ENCODE data around the gene OR2Z1. TPM values are rescaled to one million over a fixed set of nuclear protein-coding genes. Genes with fewer than 3 reads are reported as not detected.

The OR2Z1 gene
- total and polyA plus RNA-seq, 8 donors = not detected

DNA sequence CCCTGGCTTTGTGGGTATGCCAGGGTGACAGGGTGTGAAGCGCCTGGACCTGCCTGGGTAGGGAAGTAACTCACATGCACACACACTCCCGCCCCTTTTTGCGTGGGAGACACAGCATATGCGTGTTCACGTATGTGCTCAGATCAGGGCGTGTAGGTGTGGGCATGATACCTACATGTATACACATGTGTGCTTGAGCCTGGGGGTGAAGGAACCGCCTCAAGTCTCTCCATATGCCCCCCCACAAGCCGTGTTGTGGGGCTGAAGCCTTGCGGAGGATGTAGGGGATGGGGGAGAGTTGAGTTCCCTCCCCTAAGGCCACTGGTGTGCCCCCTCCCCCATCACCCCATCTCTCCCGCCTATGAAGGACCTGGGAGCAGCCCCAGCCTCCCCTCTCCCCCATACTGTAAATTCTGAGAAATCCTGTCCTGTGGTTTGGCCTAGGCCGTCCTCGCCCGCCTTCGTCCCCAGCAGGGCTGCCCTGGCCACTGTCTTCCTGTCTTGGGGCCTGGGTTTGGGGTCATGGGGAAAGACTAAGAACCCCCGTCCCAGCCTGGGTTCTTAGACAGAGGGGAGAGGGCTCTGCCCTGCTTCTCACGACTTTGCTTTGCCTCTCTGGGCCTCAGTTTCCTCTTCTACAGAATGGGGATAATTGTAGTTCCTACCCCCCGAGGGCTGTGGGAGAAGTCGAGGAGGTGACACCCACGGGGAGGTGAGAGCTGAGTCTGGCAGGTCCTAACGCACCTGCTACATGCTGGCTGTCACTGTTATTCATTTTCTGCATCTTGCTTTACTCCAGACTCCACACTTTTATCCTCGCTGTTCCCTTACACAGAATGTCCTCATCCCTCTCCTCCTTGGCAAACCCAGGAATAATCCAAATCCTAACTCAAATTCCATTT is 37.2 kb upstream of the OR2Z1 start:
- Histone ChIP-seq H3K4me1 (no peaks in the 10 kb centered on the region), H3K27me3 (peaks cover 0 to 9% (median 0%) of the 10 kb centered on the region in 3 donors), H3K27ac (no peak overlapping the region), H3K9me3 (peaks cover 0 to 12% (median 9%) of the 10 kb centered on the region in 4 donors), H3K36me3 (no peaks in the 10 kb centered on the region), H3K4me3 (no peak overlapping the region)
- TF ChIP-seq, protein P1, sequence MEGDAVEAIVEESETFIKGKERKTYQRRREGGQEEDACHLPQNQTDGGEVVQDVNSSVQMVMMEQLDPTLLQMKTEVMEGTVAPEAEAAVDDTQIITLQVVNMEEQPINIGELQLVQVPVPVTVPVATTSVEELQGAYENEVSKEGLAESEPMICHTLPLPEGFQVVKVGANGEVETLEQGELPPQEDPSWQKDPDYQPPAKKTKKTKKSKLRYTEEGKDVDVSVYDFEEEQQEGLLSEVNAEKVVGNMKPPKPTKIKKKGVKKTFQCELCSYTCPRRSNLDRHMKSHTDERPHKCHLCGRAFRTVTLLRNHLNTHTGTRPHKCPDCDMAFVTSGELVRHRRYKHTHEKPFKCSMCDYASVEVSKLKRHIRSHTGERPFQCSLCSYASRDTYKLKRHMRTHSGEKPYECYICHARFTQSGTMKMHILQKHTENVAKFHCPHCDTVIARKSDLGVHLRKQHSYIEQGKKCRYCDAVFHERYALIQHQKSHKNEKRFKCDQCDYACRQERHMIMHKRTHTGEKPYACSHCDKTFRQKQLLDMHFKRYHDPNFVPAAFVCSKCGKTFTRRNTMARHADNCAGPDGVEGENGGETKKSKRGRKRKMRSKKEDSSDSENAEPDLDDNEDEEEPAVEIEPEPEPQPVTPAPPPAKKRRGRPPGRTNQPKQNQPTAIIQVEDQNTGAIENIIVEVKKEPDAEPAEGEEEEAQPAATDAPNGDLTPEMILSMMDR (IDR thresholded peaks at IDR 0.05) = no peak
- TF ChIP-seq POLR2A (IDR thresholded peaks at IDR 0.05) (no peak), EP300 (IDR thresholded peaks at IDR 0.05) (no peak), POLR2AphosphoS5 (IDR thresholded peaks at IDR 0.05) (no peak)
- no peak for DNase-seq
- intact Hi-C loops (cut with DNase I; ENCODE audit: low total_unique reads) = no loop called here
- 64 to 73% (median 71%) methylated on average over 15 to 21 of the region's 21 CpGs for WGBS, 5 donors

DNA sequence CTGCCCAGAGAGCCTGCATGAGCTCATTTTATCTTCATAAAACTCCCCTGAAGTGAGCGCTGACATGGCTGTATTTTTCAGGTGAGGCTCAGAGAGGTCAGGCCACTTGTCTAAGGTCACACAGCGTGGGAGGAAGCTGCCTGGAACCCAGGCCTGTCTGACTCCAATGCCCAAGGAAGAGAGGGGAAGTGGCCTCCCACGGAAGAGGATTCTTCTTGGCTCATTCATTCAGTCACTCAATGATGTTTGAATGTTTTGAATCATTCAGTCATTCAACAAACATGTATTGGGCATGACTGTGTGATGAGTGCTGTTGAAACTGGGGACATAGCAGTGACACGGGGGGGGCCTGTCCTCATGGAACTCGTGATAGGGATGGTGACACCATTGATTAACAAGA is 34.9 kb upstream of the OR2Z1 start:
- Histone ChIP-seq H3K4me3 (no peak overlapping the region), H3K4me1 (no peaks in the 10 kb centered on the region), H3K9me3 (peaks cover 0 to 2% (median 0%) of the 10 kb centered on the region in 4 donors), H3K27ac (no peak overlapping the region), H3K36me3 (no peaks in the 10 kb centered on the region), H3K27me3 (peaks cover 0 to 9% (median 0%) of the 10 kb centered on the region in 3 donors)
- WGBS, 5 donors = 44 to 54% (median 50%) methylated on average over 5 of the region's 5 CpGs
- TF ChIP-seq, protein P1 (IDR thresholded peaks at IDR 0.05) = no peak
- TF ChIP-seq EP300 (IDR thresholded peaks at IDR 0.05) (no peak), POLR2A (IDR thresholded peaks at IDR 0.05) (no peak), POLR2AphosphoS5 (IDR thresholded peaks at IDR 0.05) (no peak)
- no peak for DNase-seq
- intact Hi-C loops (cut with DNase I; ENCODE audit: low total_unique reads) = no loop called here

DNA sequence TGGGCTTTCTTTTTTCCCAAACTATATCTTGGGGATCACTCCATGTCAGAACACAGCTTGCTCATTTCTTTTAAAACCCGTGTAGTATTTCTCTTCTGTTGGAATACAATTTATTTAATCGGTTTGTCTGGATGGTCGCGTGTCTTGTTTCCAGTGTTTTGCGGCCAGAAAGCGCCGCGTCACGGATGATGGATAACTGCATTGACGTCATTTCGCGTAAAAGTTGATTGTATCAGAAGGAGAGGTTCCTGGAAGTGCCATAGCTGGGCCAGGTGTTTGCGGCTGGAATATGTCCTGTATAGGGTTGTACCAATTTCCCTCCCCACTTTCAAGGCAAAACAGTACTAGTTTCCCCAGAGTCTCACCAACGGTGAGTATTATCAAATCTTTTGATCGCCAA is 32.5 kb upstream of the OR2Z1 start:
- Histone ChIP-seq H3K4me1 (no peaks in the 10 kb centered on the region), H3K27ac (no peak overlapping the region), H3K4me3 (no peak overlapping the region), H3K9me3 (no peaks in the 10 kb centered on the region), H3K36me3 (no peaks in the 10 kb centered on the region), H3K27me3 (peaks cover 0 to 30% (median 0%) of the 10 kb centered on the region in 3 donors)
- intact Hi-C loops (cut with DNase I; ENCODE audit: low total_unique reads) = no loop called here
- TF ChIP-seq POLR2A (IDR thresholded peaks at IDR 0.05) (no peak), EP300 (IDR thresholded peaks at IDR 0.05) (no peak), POLR2AphosphoS5 (IDR thresholded peaks at IDR 0.05) (no peak)
- TF ChIP-seq, protein P1 (IDR thresholded peaks at IDR 0.05) = no peak
- 89 to 92% (median 91%) methylated on average over 15 of the region's 15 CpGs for WGBS, 5 donors
- no peak for DNase-seq

DNA sequence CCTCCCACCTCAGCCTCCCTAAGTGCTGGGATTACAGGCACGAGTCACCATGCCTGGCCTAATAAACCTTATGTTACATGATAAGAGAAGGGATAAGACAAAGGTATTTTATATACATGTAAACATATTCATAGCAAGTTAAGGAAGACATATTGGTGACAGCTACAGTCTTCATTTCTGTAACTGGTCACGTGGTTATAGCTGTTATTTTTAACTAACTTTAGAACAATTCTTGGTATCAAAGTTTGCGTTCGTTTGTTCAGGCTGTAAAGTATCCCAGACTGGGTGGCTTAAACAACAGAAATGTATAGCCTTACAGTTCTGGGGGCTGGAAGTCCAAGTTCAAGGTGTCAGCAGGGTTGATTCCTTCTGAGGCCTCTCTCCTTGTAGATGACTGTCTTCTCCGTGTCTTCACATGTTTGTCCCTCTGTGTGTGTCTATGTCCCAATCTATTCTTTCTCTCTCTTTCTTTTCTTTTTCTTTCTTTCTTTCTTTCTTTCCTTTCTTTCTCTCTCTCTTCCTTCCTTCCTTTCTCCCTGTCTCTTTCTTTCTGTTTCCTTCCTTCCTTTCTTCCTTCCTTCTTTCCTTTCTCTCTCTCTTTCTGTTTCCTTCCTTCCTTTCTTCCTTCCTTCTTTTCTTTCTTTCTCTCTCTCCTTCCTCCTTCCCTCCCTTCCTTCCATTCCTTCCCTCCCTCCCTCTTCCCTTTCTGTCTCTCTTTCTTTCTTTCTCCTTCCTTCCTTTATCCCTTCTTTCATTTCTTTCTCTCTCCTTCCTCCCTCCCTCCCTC is 30.5 kb upstream of the OR2Z1 start:
- H3K27me3 ChIP-seq = peaks cover 0 to 50% (median 4%) of the 10 kb centered on the region in 3 donors
- no peak for TF ChIP-seq POLR2A (IDR thresholded peaks at IDR 0.05)
- TF ChIP-seq, protein P1 (IDR thresholded peaks at IDR 0.05) = no peak
- no peak for TF ChIP-seq POLR2AphosphoS5 (IDR thresholded peaks at IDR 0.05)
- TF ChIP-seq EP300 (IDR thresholded peaks at IDR 0.05) = no peak
- H3K27ac ChIP-seq = no peak overlapping the region
- no peaks in the 10 kb centered on the region for H3K4me1 ChIP-seq
- 40 to 52% (median 46%) methylated on average over 5 of the region's 5 CpGs for WGBS, 5 donors
- no peak for DNase-seq
- H3K9me3 ChIP-seq = no peaks in the 10 kb centered on the region
- no peaks in the 10 kb centered on the region for H3K36me3 ChIP-seq
- H3K4me3 ChIP-seq = no peak overlapping the region
- intact Hi-C loops (cut with DNase I; ENCODE audit: low total_unique reads) = no loop called here

Measured in stomach (tissue), 9 donors.